GM13976 (cell line): ENCODE results near the gene CLSTN1.

Source experiments
- DNase-seq: peaks from one replicate; pipeline ENCODE4 v3.0.0; 2012; ENCODE audit warnings: low spot score
- CTCF ChIP-seq: IDR thresholded peaks from 2 replicates; pipeline ENCODE4 v1.5.1; 2012; ENCODE audit warnings: borderline replicate concordance, mild to moderate bottlenecking; ENCODE audit not compliant: insufficient read depth; ENCODE audit errors: extremely low read depth, missing control alignments, control extremely low read depth
- in situ Hi-C: fragments of 300-500 bp; cut with MboI; formaldehyde crosslinking; loops from one replicate; pipeline ENCODE4 v1.12.0; 2022; ENCODE audit warnings: low sequenced_read_pairs, mixed read lengths, inconsistent platforms; ENCODE audit not compliant: unreplicated experiment

CLSTN1 gene

GRCh38 chr1:9816199-9816598 lies 7.6 kb downstream of the CLSTN1 start:
- no peak for TF ChIP-seq CTCF
- no peak for DNase-seq
- in situ Hi-C loops: no loop called here

- in situ Hi-C loops: no loop called here
- DNase-seq: no peak
- no peak for TF ChIP-seq CTCF
Observed at GRCh38 chr1:9815150-9815549, 8.6 kb downstream of the CLSTN1 start.

DNA sequence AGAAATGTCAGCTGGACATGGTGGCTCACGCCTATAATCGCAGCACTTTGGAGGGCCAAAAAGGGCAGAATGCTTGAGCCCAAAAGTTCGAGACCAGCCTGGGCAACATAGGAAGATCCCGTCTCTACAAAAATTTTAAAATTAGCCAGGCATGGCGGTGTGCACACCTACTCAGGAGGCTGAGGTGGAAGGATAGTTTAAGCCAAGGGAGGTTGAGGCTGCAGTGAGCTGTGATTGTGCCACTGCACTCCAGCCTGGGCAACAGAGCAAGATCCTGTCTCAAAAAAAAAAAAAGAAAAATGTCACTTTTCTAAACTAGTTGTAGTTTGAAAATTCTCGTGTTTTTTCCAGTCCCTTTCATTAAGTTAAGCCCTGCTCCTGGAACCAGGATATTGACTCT lies 9.1 kb downstream of the CLSTN1 start:
- DNase-seq: no peak
- in situ Hi-C loops: no loop called here
- TF ChIP-seq CTCF: no peak

DNA sequence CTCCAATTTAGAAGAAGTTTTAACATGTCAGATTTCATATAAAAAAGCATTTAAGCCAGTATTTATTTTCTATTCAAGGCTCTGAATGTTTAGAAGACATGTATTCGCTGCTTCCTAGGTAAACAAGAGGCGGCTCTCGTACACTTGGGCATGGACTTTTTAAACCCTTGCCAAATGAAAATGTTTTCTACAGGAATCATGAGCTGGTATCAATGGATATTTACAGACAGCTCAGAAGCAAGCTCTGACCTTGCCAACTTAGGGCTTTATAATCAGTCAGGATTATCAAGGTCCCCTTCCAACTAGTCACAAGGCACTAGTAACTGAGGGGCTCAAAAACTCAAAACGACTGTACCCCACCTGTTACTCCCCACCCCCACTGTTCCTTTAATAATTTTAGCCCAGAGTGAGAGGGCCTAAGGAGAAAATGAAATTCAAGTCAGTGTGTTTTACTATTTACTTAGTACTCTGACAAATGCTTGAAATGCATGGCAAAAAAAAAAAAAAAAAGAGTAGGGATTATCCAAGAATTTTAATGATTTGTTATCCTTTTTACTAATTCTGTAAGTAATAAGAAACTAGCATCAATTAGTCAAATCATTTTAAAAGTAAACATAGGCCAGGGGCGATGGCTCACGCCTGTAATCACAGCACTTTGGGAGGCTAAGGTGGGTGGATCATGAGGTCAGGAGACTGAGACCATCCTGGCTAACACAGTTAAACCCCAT lies 12.4 kb downstream of the CLSTN1 start:
- no peak for TF ChIP-seq CTCF
- in situ Hi-C loops: no loop called here
- no peak for DNase-seq

DNA sequence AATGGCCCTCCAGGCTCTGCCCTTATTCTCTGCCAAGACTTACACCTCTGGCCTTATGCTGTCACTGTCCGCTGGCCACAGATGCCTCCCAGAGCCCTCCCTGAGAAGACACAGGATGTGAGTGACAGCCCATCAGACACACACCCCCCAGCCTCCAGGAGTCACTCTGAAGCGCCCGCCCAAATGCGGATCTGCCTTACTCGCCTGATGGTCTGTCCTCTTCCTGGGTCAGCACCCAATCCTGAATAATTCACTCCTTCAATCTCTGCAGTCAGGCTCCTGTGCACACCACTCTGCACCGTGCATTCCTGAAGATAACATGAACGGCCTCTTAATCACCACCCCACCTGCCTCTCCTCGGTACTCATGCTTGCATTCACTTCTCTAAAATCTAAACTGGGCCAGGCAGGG lies 14.7 kb downstream of the CLSTN1 start:
- no peak for DNase-seq
- no peak for TF ChIP-seq CTCF
- in situ Hi-C loops: no loop called here

- no peak for DNase-seq
- in situ Hi-C loops: no loop called here
- TF ChIP-seq CTCF: no peak
Observed at GRCh38 chr1:9808459-9808858, 15.3 kb downstream of the CLSTN1 start.
